ENCODE measurements around the gene RNF19B. TPM values are rescaled to one million over a fixed set of nuclear protein-coding genes. Genes with fewer than 3 reads are reported as not detected.

Gene RNF19B
- total RNA-seq, 1 donor from 2014 or later, result 34.3 TPM

DNA sequence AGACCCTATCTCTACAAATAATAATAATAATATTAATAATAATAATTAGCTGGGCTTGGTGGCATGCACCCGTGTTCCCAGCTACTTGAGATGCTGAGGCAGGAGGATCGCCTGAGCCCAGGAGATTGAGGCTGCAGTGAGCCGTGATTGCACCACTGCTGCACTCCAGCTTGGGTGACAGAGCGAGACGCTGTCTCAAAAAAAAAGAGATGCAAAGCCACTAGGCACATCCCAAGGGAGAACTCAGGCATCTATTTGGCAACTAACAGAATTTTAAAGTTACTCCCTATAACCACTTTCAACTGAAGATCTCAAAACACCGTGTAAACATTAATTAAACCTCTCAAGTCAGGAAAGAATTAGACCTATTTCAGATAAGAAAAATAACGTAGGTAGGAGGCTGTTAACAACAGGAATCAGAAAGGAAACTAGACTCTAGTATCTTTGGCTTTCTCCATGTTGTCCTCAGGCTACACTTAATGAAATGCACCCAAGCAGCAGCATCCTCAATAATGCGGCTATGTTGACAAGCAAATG, 3.7 kb downstream of the RNF19B start:
- TF ChIP-seq, protein P1, sequence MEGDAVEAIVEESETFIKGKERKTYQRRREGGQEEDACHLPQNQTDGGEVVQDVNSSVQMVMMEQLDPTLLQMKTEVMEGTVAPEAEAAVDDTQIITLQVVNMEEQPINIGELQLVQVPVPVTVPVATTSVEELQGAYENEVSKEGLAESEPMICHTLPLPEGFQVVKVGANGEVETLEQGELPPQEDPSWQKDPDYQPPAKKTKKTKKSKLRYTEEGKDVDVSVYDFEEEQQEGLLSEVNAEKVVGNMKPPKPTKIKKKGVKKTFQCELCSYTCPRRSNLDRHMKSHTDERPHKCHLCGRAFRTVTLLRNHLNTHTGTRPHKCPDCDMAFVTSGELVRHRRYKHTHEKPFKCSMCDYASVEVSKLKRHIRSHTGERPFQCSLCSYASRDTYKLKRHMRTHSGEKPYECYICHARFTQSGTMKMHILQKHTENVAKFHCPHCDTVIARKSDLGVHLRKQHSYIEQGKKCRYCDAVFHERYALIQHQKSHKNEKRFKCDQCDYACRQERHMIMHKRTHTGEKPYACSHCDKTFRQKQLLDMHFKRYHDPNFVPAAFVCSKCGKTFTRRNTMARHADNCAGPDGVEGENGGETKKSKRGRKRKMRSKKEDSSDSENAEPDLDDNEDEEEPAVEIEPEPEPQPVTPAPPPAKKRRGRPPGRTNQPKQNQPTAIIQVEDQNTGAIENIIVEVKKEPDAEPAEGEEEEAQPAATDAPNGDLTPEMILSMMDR (IDR thresholded peaks at IDR 0.05), result no peak
- Histone ChIP-seq H3K4me3 (no peak overlapping the region), H3K4me1 (peaks cover 23% of the 10 kb centered on the region), H3K36me3 (no peaks in the 10 kb centered on the region), H3K9me3 (no peaks in the 10 kb centered on the region), H3K27me3 (no peaks in the 10 kb centered on the region), H3K27ac (no peak overlapping the region)
- ATAC-seq, result no peak
- DNase-seq, result no peak
- intact Hi-C loops (cut with DNase I), result no loop called here

DNA sequence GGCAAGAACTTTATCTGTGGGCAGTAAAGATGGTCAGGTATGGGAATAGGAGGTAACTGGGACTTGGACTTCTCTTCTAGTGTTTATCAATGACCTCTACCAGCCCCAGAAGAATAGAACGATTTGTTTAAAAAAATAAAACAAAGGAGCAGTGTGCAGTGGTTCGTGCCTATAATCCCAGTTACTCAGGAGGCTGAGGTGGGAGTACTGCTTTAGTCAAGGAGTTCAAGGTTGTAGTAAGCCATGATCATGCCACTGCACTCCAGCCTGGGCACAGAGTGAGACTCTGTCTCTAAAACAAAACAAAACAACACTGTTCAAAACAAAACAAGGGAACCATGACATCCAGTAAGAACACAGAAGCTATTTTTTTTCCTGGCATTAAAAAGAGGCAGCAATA, 4.3 kb downstream of the RNF19B start:
- Histone ChIP-seq H3K9me3 (no peaks in the 10 kb centered on the region), H3K4me1 (peaks cover 23% of the 10 kb centered on the region), H3K36me3 (no peaks in the 10 kb centered on the region), H3K27me3 (no peaks in the 10 kb centered on the region), H3K27ac (no peak overlapping the region), H3K4me3 (no peak overlapping the region)
- intact Hi-C loops (cut with DNase I), result no loop called here
- DNase-seq (no peak), ATAC-seq (no peak)
- TF ChIP-seq, protein P1 (IDR thresholded peaks at IDR 0.05), result no peak

DNA sequence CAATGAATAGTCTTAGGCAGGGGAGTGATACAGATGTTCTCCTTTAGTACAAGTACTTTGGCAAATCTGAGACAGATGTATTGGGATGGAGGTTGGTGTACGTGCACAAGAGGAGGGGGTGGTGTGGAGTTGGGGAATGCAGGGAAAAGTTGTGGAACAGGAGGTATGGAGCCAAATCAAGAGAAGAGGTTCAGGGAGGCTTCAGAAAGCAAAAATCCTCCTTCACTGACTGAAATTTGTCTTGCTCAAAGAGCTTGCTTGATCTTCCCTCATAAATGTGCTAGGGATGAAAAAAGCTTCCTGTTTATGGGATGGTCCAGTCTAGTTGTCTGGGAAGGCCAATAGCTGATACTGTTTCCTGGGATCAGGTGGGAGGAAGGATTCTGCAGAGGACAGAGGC, 5.8 kb downstream of the RNF19B start:
- Histone ChIP-seq H3K4me1 (peaks cover 23% of the 10 kb centered on the region), H3K27ac (no peak overlapping the region), H3K4me3 (no peak overlapping the region), H3K27me3 (no peaks in the 10 kb centered on the region), H3K9me3 (no peaks in the 10 kb centered on the region), H3K36me3 (no peaks in the 10 kb centered on the region)
- TF ChIP-seq, protein P1 (IDR thresholded peaks at IDR 0.05), result no peak
- intact Hi-C loops (cut with DNase I), result no loop called here
- no peak for ATAC-seq
- no peak for DNase-seq

DNA sequence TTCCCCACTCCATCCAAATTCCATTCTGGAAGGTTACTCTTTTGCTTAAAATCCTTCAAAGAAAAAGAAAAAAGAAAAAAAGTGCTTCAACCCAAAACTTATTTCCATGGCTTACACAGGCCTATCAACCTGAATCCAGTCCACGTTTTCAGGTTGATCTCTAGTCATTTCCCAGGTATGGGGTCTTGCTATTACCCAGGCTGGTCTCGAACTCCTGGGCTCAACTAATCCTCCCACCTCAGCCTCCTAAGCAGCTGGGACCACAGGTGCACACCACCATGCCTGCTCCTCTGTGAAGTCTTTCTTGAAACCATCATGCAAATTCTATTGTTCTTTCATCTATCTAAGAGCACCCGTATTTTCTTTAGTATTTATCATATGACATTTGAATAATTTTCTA, 7.6 kb downstream of the RNF19B start:
- ATAC-seq, result no peak
- TF ChIP-seq, protein P1 (IDR thresholded peaks at IDR 0.05), result no peak
- no peaks in the 10 kb centered on the region for H3K9me3 ChIP-seq
- peaks cover 24% of the 10 kb centered on the region for H3K4me1 ChIP-seq
- no peaks in the 10 kb centered on the region for H3K36me3 ChIP-seq
- no peak overlapping the region for H3K4me3 ChIP-seq
- H3K27me3 ChIP-seq, result no peaks in the 10 kb centered on the region
- intact Hi-C loops (cut with DNase I), result no loop called here
- no peak overlapping the region for H3K27ac ChIP-seq
- no peak for DNase-seq

DNA sequence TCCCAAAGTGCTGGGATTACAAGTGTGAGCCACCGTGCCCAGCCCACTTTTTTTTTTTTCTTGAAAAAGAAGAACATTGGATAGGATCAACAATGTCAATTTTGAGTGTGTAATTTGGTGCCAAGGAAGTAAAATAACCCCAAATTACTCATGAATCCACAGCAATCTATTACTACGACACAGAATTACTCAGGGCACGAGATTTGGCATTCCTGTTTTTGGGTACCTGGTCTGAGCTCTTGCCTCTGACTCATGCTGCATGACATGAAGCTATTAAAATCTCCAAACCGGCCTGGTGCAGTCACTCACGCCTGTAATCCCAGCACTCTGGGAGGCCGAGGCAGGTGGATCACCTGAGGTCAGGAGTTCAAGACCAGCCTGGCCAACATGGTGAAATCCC, 10.4 kb downstream of the RNF19B start:
- Histone ChIP-seq H3K4me1 (peaks cover 12% of the 10 kb centered on the region), H3K27ac (no peak overlapping the region), H3K36me3 (no peaks in the 10 kb centered on the region), H3K4me3 (no peak overlapping the region), H3K9me3 (no peaks in the 10 kb centered on the region), H3K27me3 (no peaks in the 10 kb centered on the region)
- intact Hi-C loops (cut with DNase I), result no loop called here
- TF ChIP-seq, protein P1 (IDR thresholded peaks at IDR 0.05), result no peak
- no peak for DNase-seq
- no peak for ATAC-seq

DNA sequence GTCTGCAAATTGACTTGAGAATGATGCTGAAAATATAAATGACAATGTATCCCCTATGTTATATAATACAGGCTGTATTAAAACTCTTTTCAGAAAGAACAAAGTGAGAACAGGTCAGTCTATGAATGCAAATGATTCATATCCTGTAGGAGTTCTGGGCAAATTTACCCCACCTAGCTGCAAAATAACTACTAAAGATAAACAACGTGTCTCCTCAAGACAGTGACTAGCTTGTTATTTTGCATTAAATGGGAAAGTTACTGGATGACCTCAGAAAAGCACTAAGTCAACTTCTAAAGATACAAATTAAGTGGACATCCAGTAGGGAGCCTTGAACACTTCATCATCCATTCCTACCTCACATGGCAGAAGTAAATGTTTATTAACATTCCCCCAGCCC, 11.1 kb downstream of the RNF19B start:
- Histone ChIP-seq H3K36me3 (no peaks in the 10 kb centered on the region), H3K4me3 (no peak overlapping the region), H3K9me3 (no peaks in the 10 kb centered on the region), H3K27me3 (no peaks in the 10 kb centered on the region), H3K4me1 (peaks cover 13% of the 10 kb centered on the region), H3K27ac (no peak overlapping the region)
- TF ChIP-seq, protein P1 (IDR thresholded peaks at IDR 0.05), result no peak
- DNase-seq (no peak), ATAC-seq (no peak)
- intact Hi-C loops (cut with DNase I), result no loop called here

Measured in upper lobe of right lung (tissue), 1 donor.